ENCODE measurements around the gene GEMIN4. TPM values are rescaled to one million over a fixed set of nuclear protein-coding genes. Genes with fewer than 3 reads are reported as not detected.
A peak's percentile ranks its signal among the peaks of the same experiment; 100 is the strongest.
"Not testable (repeated sequence)": the region's sequence is repeated elsewhere in the genome, so short reads cannot be mapped to it uniquely, and the experiment has no call there.

Gene GEMIN4
- polyA plus RNA-seq, 3 donors = 8.8 to 10.6 (median 10.1) TPM

DNA sequence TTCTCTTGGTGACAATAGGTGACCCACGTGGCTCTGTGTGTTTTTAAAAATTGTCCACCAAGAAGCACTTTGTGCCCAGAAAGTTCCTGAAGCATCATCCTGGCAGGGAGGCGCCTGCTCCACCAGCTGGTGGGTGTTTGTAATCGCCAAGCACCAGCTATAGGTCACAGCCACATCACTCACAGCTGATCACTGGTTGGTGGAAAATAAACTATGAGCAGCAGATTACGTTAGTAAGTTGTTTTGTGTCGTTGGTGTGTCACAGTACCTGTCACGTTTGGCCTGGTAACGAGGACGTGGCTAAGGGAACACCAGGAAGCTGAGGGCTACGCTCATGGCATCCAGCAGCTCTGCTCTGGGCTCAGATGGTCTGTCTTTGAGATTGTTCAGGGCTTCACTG, 40.2 kb upstream of the GEMIN4 start:
- no peaks in the 10 kb centered on the region for H3K27me3 ChIP-seq (ENCODE audit: control insufficient read depth in 2 of 2, insufficient read depth in 2 of 2, low read length in 2 of 2)
- Mint-ChIP-seq H3K4me3 (no peak overlapping the region), H3K9me3 (peaks cover 0 to 3% (median 0%) of the 10 kb centered on the region in 7 donors), H3K27ac (no peak overlapping the region), H3K4me1 (peaks cover 7% of the 10 kb centered on the region), H3K27me3 (ENCODE audit: low read depth in 3 of 3) (peaks cover 4 to 6% (median 6%) of the 10 kb centered on the region in 3 donors), H3K36me3 (peaks cover 51 to 58% of the 10 kb centered on the region in 2 donors)
- no peaks in the 10 kb centered on the region for H3K4me1 ChIP-seq (ENCODE audit: control insufficient read depth in 1 of 2, insufficient read depth in 2 of 2, low read length in 2 of 2)
- DNase-seq = no peak
- intact Hi-C loops (cut with micrococcal nuclease) = loop anchor here in 1 of 2 donors (5.0 kb wide), 1 partner anchor 190 kb away; no protein-coding TSS in a partner anchor
- peaks cover 48 to 54% of the 10 kb centered on the region in 2 donors for H3K36me3 ChIP-seq (replicated peaks in 1 of 2; ENCODE audit: control insufficient read depth in 1 of 2, insufficient read depth in 2 of 2, low read length in 2 of 2)
- no peak for TF ChIP-seq CTCF (IDR thresholded peaks at IDR 0.05)
- no peak overlapping the region for H3K27ac ChIP-seq (ENCODE audit: low read depth in 1 of 2, low read length in 2 of 2)
- H3K79me2 ChIP-seq (ENCODE audit: insufficient read depth, low read length) = no peaks in the 10 kb centered on the region
- H3K9ac ChIP-seq (ENCODE audit: insufficient read depth, low read length, poor library complexity, severe bottlenecking) = no peak overlapping the region
- 94% methylated on average over 5 of the region's 9 CpGs for WGBS (ENCODE audit: insufficient coverage)
- H3K4me3 ChIP-seq (replicated peaks in 1 of 3; ENCODE audit: low read depth in 2 of 3, low read length in 3 of 3) = no peak overlapping the region
- no peaks in the 10 kb centered on the region for H4K20me1 ChIP-seq (ENCODE audit: insufficient read depth, low read length)
- H3K9me3 ChIP-seq (replicated peaks in 1 of 2; ENCODE audit: control insufficient read depth in 1 of 2, insufficient read depth in 1 of 2, low read length in 2 of 2) = no peaks in the 10 kb centered on the region
- H2AFZ ChIP-seq (ENCODE audit: insufficient read depth, low read depth, low read length, poor library complexity, severe bottlenecking) = no peak overlapping the region
- H3K4me2 ChIP-seq (replicated peaks; ENCODE audit: extremely low read depth, low read length, poor library complexity, severe bottlenecking) = no peak overlapping the region

- no peak overlapping the region for H3K27ac ChIP-seq (ENCODE audit: low read depth in 1 of 2, low read length in 2 of 2)
- no peak overlapping the region for H3K4me2 ChIP-seq (replicated peaks; ENCODE audit: extremely low read depth, low read length, poor library complexity, severe bottlenecking)
- Mint-ChIP-seq H3K27ac (peak overlapping the region in 1 of 7 donors; percentile 52), H3K27me3 (ENCODE audit: low read depth in 3 of 3) (peaks cover 4 to 6% (median 6%) of the 10 kb centered on the region in 3 donors), H3K4me3 (no peak overlapping the region), H3K9me3 (peaks cover 0 to 3% (median 0%) of the 10 kb centered on the region in 7 donors), H3K4me1 (peaks cover 7% of the 10 kb centered on the region), H3K36me3 (peaks cover 54 to 63% of the 10 kb centered on the region in 2 donors)
- H3K36me3 ChIP-seq (replicated peaks in 1 of 2; ENCODE audit: control insufficient read depth in 1 of 2, insufficient read depth in 2 of 2, low read length in 2 of 2) = peaks cover 51 to 58% of the 10 kb centered on the region in 2 donors
- H3K9ac ChIP-seq (ENCODE audit: insufficient read depth, low read length, poor library complexity, severe bottlenecking) = no peak overlapping the region
- no peaks in the 10 kb centered on the region for H3K9me3 ChIP-seq (replicated peaks in 1 of 2; ENCODE audit: control insufficient read depth in 1 of 2, insufficient read depth in 1 of 2, low read length in 2 of 2)
- no peaks in the 10 kb centered on the region for H3K79me2 ChIP-seq (ENCODE audit: insufficient read depth, low read length)
- no peak for DNase-seq
- H3K4me3 ChIP-seq (replicated peaks in 1 of 3; ENCODE audit: low read depth in 2 of 3, low read length in 3 of 3) = no peak overlapping the region
- intact Hi-C loops (cut with micrococcal nuclease) = loop anchor here in 1 of 2 donors (5.0 kb wide), 1 partner anchor 190 kb away; no protein-coding TSS in a partner anchor
- H3K4me1 ChIP-seq (ENCODE audit: control insufficient read depth in 1 of 2, insufficient read depth in 2 of 2, low read length in 2 of 2) = no peaks in the 10 kb centered on the region
- H3K27me3 ChIP-seq (ENCODE audit: control insufficient read depth in 2 of 2, insufficient read depth in 2 of 2, low read length in 2 of 2) = no peaks in the 10 kb centered on the region
- no peak overlapping the region for H2AFZ ChIP-seq (ENCODE audit: insufficient read depth, low read depth, low read length, poor library complexity, severe bottlenecking)
- no peaks in the 10 kb centered on the region for H4K20me1 ChIP-seq (ENCODE audit: insufficient read depth, low read length)
- WGBS (ENCODE audit: insufficient coverage) = 95% methylated on average over 13 of the region's 19 CpGs
- no peak for TF ChIP-seq CTCF (IDR thresholded peaks at IDR 0.05)
Observed at GRCh38 chr17:791829-792228, 39.8 kb upstream of the GEMIN4 start.

DNA sequence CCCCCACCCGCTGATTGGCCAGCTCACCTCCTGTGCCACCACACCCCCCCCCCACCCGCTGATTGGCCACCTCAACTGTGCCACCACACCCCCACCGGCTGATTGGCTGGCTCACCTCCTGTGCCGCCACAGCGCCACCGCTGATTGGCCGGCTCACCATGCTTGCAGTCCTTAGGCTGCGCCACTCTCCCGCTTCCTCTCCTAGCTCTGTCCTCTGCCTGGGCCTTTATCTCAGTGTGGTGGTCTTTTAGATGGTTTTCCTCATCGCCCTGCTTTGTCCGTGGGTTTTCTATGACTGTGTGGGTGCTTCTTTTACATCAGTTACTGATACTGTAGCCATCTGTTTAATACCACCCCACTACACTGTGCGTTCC, 38.8 kb upstream of the GEMIN4 start:
- H2AFZ ChIP-seq (ENCODE audit: insufficient read depth, low read depth, low read length, poor library complexity, severe bottlenecking); H3K9me3 ChIP-seq (replicated peaks in 1 of 2; ENCODE audit: control insufficient read depth in 1 of 2, insufficient read depth in 1 of 2, low read length in 2 of 2); H3K4me1 Mint-ChIP-seq; H3K79me2 ChIP-seq (ENCODE audit: insufficient read depth, low read length); H3K27me3 Mint-ChIP-seq (ENCODE audit: low read depth in 3 of 3); H4K20me1 ChIP-seq (ENCODE audit: insufficient read depth, low read length); H3K9me3 Mint-ChIP-seq; H3K27ac ChIP-seq (ENCODE audit: low read depth in 1 of 2, low read length in 2 of 2); H3K4me2 ChIP-seq (replicated peaks; ENCODE audit: extremely low read depth, low read length, poor library complexity, severe bottlenecking); DNase-seq; H3K4me1 ChIP-seq (ENCODE audit: control insufficient read depth in 1 of 2, insufficient read depth in 2 of 2, low read length in 2 of 2); H3K4me3 Mint-ChIP-seq; H3K4me3 ChIP-seq (replicated peaks in 1 of 3; ENCODE audit: low read depth in 2 of 3, low read length in 3 of 3); H3K9ac ChIP-seq (ENCODE audit: insufficient read depth, low read length, poor library complexity, severe bottlenecking); H3K27me3 ChIP-seq (ENCODE audit: control insufficient read depth in 2 of 2, insufficient read depth in 2 of 2, low read length in 2 of 2); H3K27ac Mint-ChIP-seq: not testable (repeated sequence)
- peaks cover 51 to 64% of the 10 kb centered on the region in 2 donors for H3K36me3 ChIP-seq (replicated peaks in 1 of 2; ENCODE audit: control insufficient read depth in 1 of 2, insufficient read depth in 2 of 2, low read length in 2 of 2)
- intact Hi-C loops (cut with micrococcal nuclease) = loop anchor here in 1 of 2 donors (5.0 kb wide), 1 partner anchor 191 kb away; no protein-coding TSS in a partner anchor
- H3K36me3 Mint-ChIP-seq = peaks cover 57 to 70% of the 10 kb centered on the region in 2 donors
- 100% methylated on average over 4 of the region's 12 CpGs for WGBS (ENCODE audit: insufficient coverage)

Measured in CD14-positive monocyte (primary cell).